ENCODE results near the gene PHLDA3.

The PHLDA3 gene

DNA sequence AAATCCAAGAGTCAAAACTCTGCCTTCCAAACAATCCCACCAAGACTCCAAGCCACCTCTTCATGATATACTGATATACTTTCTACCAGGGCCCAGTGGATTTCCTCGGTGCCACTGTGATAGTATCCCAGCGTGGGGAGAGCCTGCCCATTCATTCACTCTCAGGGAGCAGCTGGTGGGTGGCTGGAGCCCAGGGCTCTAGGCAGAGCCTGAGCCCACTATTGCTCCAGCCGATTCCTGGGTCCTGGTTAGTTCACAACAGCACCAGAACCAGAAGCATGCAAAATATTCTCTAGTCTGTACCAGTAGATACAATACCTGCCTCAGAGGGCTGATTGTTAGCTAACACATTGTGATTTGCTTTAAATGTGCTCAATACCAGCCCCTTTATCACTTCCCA lies 37.1 kb upstream of the PHLDA3 start:
- H3K4me3 ChIP-seq (replicated peaks; ENCODE audit: low read depth, low read length) = peak overlapping the region; percentile 84
- H3K27me3 ChIP-seq (replicated peaks; ENCODE audit: control insufficient read depth, insufficient read depth, low read length) = no peaks in the 10 kb centered on the region
- TF ChIP-seq, protein P1, sequence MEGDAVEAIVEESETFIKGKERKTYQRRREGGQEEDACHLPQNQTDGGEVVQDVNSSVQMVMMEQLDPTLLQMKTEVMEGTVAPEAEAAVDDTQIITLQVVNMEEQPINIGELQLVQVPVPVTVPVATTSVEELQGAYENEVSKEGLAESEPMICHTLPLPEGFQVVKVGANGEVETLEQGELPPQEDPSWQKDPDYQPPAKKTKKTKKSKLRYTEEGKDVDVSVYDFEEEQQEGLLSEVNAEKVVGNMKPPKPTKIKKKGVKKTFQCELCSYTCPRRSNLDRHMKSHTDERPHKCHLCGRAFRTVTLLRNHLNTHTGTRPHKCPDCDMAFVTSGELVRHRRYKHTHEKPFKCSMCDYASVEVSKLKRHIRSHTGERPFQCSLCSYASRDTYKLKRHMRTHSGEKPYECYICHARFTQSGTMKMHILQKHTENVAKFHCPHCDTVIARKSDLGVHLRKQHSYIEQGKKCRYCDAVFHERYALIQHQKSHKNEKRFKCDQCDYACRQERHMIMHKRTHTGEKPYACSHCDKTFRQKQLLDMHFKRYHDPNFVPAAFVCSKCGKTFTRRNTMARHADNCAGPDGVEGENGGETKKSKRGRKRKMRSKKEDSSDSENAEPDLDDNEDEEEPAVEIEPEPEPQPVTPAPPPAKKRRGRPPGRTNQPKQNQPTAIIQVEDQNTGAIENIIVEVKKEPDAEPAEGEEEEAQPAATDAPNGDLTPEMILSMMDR (IDR thresholded peaks at IDR 0.05; ENCODE audit: insufficient read depth, low read length, poor library complexity, severe bottlenecking) = no peak
- H3K36me3 ChIP-seq (ENCODE audit: control insufficient read depth, insufficient read depth, low read length) = peaks cover 3% of the 10 kb centered on the region
- DNase-seq (ENCODE audit: extremely low read depth, insufficient read length) = no peak

DNA sequence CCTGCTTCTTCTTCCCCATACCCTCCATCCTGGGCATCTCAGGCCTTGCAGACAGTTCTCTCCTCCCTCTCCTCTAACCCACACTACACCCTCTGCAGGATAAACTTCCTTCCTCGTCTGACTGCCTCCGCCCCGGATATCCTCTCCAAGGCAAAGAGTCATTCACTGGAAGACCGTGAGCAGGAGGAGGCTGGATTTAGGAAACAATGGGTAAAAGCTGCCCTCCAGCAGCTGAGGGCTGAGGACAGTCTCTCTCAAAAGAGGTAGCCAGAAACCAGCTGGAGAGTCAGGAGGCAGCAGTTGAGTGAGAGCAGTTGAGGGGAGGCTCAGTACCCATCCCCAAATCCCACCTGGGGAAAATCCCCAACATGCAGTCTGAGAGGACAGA lies 36.5 kb upstream of the PHLDA3 start:
- peak overlapping the region; percentile 84; the same call in 1 of the 2 replicates for H3K4me3 ChIP-seq (replicated peaks; ENCODE audit: low read depth, low read length)
- peaks cover 3% of the 10 kb centered on the region for H3K36me3 ChIP-seq (ENCODE audit: control insufficient read depth, insufficient read depth, low read length)
- no peak for DNase-seq (ENCODE audit: extremely low read depth, insufficient read length)
- H3K27me3 ChIP-seq (replicated peaks; ENCODE audit: control insufficient read depth, insufficient read depth, low read length) = no peaks in the 10 kb centered on the region
- TF ChIP-seq, protein P1 (IDR thresholded peaks at IDR 0.05; ENCODE audit: insufficient read depth, low read length, poor library complexity, severe bottlenecking) = no peak

DNA sequence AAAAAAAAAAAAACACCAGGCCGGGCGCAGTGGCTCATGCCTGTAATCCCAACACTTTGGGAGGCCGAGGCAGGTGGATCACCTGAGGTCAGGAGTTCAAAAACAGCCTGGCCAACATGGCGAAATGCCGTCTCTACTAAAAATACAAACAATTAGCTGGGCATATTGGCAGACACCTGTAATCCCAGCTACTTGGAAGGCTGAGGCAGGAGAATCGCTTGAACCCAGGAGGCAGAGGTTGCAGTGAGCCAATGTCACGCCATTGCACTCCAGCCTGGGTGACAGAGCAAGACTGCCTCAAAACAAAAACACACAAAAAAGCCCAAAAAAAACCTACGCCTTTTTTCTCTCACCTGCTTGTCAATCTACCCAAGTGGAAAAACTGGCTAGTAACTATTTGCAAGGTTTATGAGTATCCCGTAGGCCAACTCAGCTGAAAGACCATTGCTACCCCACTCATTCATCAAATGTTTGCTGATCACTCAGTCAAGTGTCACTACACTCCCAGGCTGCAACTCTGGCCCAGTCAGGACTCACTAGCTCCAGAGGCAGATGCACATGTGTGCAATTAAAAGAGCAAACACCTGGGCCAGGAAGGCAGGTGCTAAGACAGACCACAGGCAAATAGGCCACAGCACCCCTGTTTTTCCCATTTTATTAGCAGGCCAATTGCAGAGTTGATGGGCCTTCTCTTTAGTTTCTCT lies 36.0 kb upstream of the PHLDA3 start:
- Histone ChIP-seq H3K4me3 (replicated peaks; ENCODE audit: low read depth, low read length) (no peak overlapping the region), H3K27me3 (replicated peaks; ENCODE audit: control insufficient read depth, insufficient read depth, low read length) (no peaks in the 10 kb centered on the region), H3K36me3 (ENCODE audit: control insufficient read depth, insufficient read depth, low read length) (peaks cover 3% of the 10 kb centered on the region)
- TF ChIP-seq, protein P1 (IDR thresholded peaks at IDR 0.05; ENCODE audit: insufficient read depth, low read length, poor library complexity, severe bottlenecking) = no peak
- DNase-seq (ENCODE audit: extremely low read depth, insufficient read length) = no peak

DNA sequence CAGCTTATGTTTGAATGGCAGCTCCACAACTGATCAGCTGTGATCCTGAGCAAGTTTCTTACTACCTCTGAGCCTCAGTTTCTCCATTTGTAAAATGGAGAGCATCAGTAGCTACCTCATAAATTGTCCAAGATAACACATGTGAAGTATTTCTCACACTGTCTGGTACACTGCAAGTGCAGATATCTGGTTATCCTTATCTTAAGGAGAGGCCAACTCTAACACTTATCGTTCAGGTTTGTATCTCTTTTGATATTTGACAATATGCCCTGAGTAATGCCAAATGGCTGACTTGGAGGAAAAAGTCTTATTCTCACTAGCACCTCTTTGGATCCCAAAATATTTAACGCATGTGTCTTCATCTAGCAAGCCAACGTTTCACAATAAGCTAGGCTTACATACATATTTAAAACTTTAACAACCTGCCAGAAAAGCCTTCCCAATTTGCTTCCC lies 35.2 kb upstream of the PHLDA3 start:
- H3K27me3 ChIP-seq (replicated peaks; ENCODE audit: control insufficient read depth, insufficient read depth, low read length) = no peaks in the 10 kb centered on the region
- TF ChIP-seq, protein P1 (IDR thresholded peaks at IDR 0.05; ENCODE audit: insufficient read depth, low read length, poor library complexity, severe bottlenecking) = no peak
- DNase-seq (ENCODE audit: extremely low read depth, insufficient read length) = no peak
- peaks cover 3% of the 10 kb centered on the region for H3K36me3 ChIP-seq (ENCODE audit: control insufficient read depth, insufficient read depth, low read length)
- H3K4me3 ChIP-seq (replicated peaks; ENCODE audit: low read depth, low read length) = no peak overlapping the region

DNA sequence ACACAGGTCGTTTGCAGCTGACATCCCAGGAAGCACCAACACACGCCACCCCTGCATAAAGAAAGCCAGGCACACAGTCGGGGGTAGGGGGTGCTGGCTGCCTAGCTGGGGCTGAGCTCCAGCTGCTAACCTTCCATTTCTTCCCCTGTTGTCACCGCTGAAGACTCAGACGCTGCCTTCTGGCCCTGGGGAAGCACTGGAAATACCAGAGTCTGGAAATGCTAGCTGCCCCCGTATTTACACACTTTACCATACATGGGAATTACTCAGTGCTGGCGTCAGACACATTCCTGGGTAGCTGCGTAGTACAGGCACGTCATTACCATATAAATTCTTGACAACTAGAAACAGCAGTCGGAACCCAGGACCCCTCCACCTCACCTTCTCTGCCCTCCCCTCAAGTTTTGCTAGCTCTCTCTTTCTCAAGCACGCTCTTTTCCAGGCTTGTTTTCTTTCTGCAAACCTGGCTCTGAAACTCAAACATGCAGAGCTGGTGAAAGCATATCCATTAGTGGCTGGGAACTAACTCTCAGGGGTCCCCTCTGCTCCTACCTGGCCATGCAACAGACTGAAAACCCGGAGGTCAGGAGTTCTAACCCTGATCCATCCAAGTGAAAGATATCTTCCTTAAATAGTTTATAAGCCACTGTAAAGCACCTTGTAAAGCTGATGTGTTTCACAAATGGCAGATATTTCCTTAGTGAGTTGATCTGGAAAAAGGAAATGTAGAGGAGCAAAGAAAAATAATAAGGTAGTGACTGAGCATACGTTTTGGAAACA lies 34.6 kb upstream of the PHLDA3 start:
- DNase-seq (ENCODE audit: extremely low read depth, insufficient read length) = no peak
- TF ChIP-seq, protein P1 (IDR thresholded peaks at IDR 0.05; ENCODE audit: insufficient read depth, low read length, poor library complexity, severe bottlenecking) = no peak
- H3K27me3 ChIP-seq (replicated peaks; ENCODE audit: control insufficient read depth, insufficient read depth, low read length) = no peaks in the 10 kb centered on the region
- peaks cover 3% of the 10 kb centered on the region for H3K36me3 ChIP-seq (ENCODE audit: control insufficient read depth, insufficient read depth, low read length)
- no peak overlapping the region for H3K4me3 ChIP-seq (replicated peaks; ENCODE audit: low read depth, low read length)

Measured in GM06990 (cell line).